Activated gamma-delta T cell treated with anti-CD3 and anti-CD28 coated beads, Interleukin-2, amount 50 U/mL, for 16 hours (primary cell): ENCODE measurements around the gene TTLL12.

ENCODE experiments used
- DNase-seq: peaks from one replicate; pipeline ENCODE4 v3.0.0-alpha.2; 2020; ENCODE audit warnings: low read depth

Gene TTLL12

DNA sequence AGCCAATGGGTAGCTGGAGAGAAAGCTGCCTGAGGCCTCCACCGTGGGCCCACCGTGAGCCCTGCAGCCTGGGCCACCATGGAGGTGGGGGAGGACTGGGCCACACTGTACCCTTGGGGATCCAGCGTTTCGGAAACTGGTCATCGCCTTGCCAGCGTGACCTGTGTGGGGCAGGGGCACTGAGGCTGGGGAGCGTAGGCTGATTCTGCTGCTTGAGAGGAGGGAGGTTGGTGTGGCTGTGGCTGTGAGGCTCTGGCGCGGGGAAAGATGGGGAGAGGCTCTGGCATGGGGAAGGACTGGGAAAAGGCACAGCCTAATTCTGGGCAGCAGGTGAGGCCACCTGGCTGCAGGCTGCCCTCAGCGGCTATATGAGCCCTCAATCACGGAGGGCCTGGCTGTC, 12.6 kb upstream of the TTLL12 start:
- no peak for DNase-seq

DNA sequence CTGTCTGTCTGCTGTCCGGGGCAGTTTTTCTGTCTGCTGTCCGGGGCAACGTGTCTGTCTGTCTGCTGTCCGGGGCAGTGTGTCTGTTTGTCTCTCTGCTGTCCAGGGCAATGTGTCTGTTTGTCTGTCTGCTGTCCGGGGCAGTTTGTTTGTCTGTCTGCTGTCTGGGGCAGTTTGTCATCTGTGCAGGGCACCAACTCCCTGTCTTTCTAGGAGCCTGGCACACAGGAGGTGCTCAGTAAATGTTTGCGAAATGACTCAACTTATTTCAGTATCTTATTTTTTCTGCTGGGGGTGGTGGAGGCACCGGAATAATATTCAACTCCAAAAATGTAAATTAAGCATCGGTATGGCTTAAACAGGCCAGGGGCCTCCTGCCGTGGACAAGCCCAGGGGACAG, 12.0 kb upstream of the TTLL12 start:
- DNase-seq: no peak

- no peak for DNase-seq
Measured at GRCh38 chr22:43198126-43198525, 11.2 kb upstream of the TTLL12 start.

DNA sequence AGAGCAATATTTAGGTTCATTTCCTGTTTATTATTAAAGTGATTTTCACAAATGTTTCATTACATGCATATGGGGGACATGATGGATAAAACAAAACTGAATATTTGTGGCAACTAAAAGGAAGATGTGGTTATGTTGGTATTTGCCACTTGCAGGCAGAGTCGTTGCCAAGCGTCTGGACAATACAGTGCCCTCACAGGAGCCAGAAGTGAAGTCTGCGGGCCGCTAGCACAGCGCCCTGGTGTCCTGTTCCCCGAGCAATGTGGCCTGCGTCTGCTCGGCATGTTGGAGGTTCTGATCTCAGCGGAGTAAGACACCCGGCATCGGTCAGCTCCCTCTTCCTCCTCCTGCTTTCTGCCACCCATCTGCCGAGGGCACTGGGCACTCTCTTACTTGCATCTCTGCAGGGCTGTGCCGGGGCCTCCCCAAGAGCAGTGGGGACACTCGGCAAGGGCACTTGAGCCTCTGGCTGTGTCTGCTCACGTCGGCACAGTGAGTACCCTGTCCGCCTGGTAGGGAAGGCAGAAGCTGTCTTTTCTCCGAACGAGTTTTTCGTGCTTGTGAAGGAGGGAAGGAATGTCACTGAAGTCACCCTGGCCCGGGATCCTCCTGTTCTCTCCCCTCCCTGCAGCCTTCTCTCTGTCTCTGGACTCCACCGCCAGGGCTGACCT, 10.5 kb upstream of the TTLL12 start:
- DNase-seq: no peak

- no peak for DNase-seq
Measured at GRCh38 chr22:43191831-43192230, 4.9 kb upstream of the TTLL12 start.

DNA sequence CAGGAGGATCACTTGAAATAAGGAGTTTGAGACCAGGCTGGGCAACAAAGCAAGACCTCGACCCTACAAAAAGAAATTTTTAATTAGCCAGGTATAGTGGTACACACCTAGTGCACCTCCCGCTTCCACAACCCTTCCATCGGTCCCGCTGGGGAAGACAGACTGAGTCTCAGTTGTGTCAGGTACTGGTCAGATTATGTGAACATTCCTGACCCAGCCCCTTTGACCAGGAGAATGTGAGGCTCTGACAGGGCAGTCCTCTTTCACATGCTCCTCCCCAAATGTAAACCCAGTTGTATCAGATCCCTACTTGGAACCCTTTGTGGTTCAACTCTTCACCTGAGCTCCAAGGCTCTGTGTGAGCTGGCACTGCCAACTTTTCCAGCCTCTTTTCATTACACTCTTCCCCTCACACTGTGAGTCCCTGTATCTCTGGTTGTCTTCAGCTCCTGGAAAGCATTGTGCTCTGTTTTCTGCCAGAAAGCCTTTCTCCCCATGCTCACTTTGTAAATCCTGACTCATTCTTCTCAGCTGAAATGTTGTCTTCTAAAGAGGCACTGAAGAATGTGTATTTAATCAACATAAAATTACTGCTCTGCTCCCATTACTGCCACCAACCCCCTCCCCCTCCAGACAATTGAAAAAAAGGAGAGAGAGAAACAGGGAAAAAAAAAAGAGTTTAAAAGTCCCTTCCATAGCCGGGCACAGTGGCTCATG, 2.1 kb upstream of the TTLL12 start:
- no peak for DNase-seq

DNA sequence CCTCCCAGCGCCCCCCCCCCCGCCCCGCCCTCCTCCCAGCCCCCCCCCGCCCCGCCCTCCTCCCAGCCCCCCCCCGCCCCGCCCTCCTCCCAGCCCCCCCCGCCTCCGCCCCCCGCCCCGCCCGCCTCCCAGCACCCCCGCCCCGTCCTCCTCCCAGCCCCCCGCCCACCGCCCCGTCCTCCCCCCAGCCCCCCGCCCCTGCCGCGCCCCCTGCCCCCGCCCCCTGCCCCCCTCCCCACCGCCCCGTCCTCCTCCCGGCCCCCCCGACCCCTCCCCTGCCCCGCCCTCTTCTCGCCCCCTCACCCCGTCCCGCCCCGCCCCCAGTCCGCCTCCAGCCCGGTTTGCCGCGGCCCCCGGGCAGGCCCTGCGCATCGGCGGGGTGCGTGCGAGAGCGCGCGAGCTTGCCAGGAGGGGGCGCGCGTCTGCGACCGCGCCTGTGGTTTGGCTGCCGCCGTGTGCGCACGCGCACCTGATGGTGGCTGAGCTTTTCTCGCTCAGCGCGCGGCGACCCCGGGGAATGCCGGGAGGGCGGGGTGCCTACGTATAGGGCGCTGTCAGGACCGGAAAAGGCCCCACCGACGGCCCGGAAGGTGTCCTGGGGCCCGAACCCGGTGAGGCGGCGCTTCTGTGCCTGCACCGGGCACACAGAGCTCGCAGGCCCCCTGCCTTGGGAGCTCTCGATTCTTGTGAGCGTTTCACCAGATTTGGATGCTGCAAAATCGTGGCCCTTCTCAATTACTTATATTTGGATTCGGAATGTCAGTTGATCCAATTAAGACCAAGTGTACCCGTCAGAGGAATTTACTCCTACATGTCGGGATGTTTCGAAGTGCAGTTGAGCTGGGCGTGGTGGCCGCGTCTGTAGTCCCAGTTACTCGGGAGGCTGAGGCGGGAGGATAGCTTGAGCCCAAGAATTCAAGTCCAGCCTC, 501 bp upstream of the TTLL12 start:
- peak; percentile 96 for DNase-seq

GRCh38 chr22:43185860-43186261, 1.1 kb downstream of the TTLL12 start:
- no peak for DNase-seq

DNA sequence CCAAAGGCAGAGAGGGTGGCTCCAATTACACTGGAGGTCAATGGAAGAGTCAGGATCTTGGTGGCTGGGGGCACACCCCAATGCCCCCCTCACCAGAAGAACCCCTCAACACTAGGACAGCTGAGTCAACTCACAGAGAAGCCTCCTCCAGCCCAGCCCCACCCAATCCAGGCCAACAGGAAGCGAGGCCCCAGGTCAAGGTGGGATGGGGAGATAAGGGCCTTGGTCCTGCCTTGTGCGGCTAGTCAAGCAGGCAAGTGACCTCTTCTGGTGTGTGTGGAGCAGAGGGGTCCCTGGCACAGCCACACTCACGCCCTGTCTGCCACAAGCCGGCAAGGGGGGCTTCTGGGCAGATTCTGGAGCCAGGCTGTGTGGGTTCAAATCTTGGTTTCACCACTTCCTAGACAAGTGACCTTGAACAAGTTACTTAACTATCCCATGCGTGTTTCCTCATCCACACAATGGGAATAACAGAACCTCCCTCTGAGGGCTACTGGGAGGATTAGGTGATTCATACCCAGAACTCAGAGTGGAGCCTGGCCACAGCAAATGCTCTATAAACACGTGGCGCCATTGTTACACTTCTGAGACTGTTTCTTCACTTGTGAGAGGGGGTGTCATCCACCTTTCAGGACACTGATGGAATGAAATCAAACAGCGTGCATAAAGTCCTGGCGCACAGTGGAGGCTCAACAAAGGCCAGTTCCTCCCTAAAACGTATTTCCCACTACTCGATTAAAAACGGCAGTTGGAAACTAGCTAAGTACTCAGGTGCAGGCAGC, 3.2 kb downstream of the TTLL12 start:
- DNase-seq: no peak

DNA sequence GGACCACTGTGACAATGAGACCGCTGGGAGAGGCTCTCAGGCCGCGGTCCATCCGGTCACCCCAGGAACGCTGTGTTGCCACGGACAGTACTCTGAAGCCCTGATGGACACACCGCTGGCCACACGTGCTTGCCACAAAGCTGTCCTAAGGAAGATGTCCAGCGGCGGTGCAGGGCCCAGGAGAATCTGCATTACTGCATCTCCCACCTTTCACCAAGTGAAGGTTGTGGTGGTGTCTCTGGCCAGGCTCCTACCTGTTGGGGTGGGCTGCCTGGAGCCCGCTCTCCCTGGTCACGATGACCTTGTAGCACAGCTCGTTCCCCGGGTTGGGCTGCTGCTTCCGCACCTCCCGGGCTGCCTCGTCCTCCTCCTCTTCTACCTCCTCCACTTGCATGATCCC, 4.2 kb downstream of the TTLL12 start:
- no peak for DNase-seq

GRCh38 chr22:43182118-43182517, 4.8 kb downstream of the TTLL12 start:
- DNase-seq: no peak

DNA sequence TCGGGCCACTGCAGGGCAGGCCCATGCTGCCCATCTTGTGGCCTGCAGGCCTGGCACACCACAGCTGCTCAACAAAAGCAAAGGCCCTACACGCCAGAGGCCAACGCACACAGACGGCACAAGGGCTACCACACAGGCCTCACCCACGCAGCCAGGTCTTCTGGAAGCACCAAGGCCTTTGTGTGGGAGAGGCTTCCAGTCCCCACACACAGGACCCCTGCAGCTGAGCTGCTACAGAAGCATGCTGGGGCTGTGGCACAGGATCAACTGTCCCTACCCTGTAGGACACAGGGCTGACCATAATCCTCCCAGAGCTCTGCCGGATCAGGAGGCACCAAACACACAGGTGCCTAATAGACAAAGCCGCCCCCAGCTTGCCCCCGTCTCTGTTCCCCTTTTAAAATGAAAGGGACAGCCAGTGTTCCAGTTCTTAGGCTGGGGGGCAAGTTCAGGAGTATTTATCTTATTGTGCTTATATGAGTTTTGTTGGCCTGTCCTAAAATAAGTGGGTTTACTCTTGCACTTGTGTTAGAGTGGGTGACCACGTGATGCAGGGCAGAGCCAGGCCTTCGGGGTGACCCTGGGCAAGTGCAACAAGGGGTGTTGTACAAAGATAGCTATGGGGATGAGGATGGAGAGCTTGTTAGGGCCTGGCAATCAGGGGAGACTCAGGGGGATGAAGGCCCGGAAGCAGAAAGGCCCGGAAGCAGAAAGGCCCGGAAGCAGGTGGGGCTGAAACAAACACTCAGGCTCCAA, 5.4 kb downstream of the TTLL12 start:
- DNase-seq: no peak

GRCh38 chr22:43180670-43181069, 6.3 kb downstream of the TTLL12 start:
- no peak for DNase-seq

GRCh38 chr22:43179911-43180195, 7.1 kb downstream of the TTLL12 start:
- no peak for DNase-seq

GRCh38 chr22:43179146-43179910, 7.6 kb downstream of the TTLL12 start:
- DNase-seq: no peak

DNA sequence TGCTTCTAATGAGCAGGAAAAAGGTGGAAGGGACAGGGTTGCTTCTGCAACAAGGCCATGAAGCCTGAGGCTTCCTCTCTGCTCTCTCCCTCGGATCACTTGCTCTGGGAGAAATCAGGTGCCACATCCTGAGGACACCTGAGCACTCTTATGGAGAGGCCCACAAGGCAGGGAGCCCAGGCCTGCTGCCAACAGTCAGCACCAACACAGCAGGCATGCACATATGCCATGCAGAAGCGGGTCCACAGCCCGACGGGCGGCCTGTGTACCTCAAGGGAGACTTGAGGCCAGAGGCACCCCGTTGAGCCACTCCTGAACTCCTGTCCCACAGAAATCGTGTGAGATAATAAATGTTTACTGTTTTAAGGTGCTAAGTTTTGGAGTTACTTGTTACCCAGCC, 9.5 kb downstream of the TTLL12 start:
- no peak for DNase-seq

DNA sequence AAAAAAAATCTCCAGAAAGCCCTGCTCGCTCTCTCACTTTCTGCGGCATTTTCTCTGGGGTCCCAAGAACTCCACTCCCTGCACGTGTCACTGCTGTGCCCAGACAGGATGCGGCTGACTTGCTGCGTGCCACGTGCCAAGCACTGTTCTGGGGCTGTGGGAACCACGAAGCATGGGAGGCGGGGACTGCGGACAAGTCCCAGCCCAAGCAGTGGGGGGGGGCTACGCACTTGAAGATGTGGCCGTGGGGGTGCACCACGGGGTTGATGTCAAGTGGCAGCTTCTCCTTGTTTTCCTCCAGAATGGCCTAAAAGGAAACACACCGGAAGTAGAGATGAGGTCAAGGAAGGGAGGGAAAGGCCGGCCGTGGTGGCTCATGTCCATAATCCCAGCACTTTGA, 10.8 kb downstream of the TTLL12 start:
- DNase-seq: no peak

DNA sequence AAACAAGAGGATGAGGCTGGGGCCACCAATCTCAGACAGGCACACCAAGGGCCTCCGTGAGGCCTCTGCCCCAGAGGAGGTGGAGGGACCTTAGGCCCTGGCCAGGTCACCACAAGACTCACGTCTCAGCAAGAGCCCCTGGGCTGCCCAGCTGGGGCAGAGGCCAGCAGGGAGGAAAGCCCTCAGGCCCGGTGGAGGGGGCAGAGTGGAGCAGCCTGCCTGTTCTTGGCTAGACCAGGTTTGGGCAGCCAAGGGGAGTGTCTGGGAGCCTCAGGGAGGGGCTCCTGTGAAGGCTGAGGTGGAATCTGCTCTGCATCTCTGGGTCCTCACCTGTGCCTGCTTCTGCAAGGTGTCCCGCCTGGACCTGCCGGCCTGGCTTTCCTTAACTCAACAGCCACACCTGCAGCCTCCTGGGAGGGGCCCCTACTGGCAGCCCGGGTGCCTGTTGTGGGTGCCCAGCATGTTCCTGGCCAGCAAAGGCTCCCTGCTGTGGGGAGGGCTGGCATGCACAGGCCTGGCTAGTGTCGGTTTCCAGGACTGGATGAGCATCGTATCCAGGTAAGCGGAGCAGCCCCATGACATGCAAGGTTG, 11.9 kb downstream of the TTLL12 start:
- no peak for DNase-seq

DNA sequence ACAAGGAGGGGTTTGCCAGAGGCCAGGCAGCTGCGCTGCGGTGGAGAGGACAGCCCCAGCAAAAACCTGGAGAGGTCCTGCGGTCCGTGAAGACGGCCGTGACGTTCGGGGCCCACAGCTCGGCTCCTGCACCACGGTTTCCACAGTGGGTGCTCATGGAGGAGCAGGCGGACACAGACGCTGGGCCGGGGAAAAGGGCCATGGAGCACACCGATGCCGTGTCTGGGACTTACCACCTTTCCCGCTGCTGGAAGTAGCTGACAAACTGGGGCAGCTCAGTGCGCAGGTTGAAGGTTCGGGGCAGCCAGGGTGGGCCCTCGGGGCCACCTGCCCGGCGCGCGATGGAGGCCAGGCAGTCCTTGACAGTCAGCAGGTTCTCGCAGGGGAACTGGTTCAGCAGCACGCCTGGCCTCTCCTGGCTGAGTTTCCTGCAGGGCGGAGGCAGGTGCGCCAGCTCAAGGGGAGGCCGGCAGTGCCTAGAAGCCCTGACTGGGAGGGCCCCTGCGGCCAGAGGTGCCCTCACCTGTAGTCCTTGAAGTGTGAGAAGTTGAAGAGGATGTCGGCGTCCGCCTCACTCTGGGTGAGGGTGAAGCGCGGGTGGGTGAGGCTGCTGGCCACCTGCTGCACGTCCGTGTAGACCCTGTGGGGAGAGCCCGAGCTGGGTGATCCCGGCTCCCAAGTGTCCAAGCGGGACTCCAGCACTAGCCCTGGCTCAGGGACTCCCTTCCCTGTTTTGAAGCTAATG, 12.8 kb downstream of the TTLL12 start:
- no peak for DNase-seq

DNA sequence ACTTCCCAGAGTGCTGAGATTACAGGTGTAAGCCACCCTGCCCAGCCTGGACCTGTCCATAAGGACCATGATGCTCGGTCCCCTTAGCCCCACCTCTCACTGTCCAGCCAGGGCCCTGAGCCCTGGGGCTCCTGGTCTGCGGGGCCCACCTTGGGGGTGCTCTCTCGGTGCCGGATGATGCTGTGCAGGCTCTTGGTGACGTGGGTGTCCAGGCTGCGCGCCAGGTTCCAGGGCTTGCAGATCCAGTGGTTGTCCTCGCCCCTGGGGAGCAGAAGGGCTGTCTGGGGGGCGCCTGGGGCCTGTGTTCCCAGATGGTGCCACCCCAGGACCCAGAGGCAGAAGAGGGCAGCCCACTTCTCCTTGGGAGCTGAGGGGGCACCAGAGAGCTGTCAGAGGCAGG, 13.4 kb downstream of the TTLL12 start:
- no peak for DNase-seq
